ENCODE measurements around the gene LDB2.

DNA sequence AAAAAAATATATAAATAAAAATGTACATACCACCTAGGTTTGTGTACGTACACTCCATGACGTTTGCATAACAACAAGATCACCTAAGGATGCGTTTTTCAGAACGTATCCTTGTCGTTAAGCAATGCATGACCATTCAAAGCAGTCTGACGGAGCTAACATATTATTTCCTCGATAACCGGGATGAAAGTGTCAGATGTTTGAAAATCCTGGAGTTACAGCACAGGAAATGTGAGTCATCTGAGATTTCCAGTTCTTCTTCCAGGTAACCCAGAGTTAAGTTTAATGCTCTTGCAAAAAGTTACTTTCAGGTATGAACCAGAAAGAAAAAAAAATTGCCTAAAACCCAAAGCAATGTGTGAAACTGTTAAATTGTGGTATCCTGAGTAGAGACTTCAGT, 107.9 kb downstream of the LDB2 start:
- TF ChIP-seq FOXA1 (IDR thresholded peaks at IDR 0.05) (no peak), FOXM1 (IDR thresholded peaks at IDR 0.05; ENCODE audit: borderline replicate concordance) (no peak), BHLHE40 (IDR thresholded peaks at IDR 0.05; ENCODE audit: borderline replicate concordance) (no peak), L3MBTL2 (conservative IDR thresholded peaks at IDR 0.05) (no peak), LEF1 (IDR thresholded peaks at IDR 0.05; ENCODE audit: borderline replicate concordance) (no peak), HDGF (IDR thresholded peaks at IDR 0.05; ENCODE audit: borderline replicate concordance) (no peak), SP1 (IDR thresholded peaks at IDR 0.05) (no peak), SUZ12 (IDR thresholded peaks at IDR 0.05) (no peak)
